Right forelimb (tissue), 1 donor: ENCODE measurements around the gene MYPN.
"Not testable (repeated sequence)": the region's sequence is repeated elsewhere in the genome, so short reads cannot be mapped to it uniquely, and the experiment has no call there.

Experiments
- DNase-seq: peaks from one replicate; pipeline ENCODE4 v3.0.0-alpha.2; 2018

MYPN gene

GRCh38 chr10:68135922-68136792, 26.9 kb downstream of the MYPN start:
- no peak for DNase-seq

GRCh38 chr10:68137171-68137570, 27.9 kb downstream of the MYPN start:
- DNase-seq: no peak

GRCh38 chr10:68138526-68138925, 29.2 kb downstream of the MYPN start:
- no peak for DNase-seq

GRCh38 chr10:68139448-68140272, 30.4 kb downstream of the MYPN start:
- DNase-seq: no peak

- DNase-seq: no peak
These were observed 33.5 kb downstream of the MYPN start for GRCh38 chr10:68142761-68143160.

GRCh38 chr10:68144709-68145108, 35.4 kb downstream of the MYPN start:
- DNase-seq: no peak

GRCh38 chr10:68145705-68146104, 36.4 kb downstream of the MYPN start:
- DNase-seq: no peak

- DNase-seq: no peak
These were observed 36.8 kb downstream of the MYPN start for GRCh38 chr10:68146133-68146532.

- DNase-seq: no peak
These were observed 42.2 kb downstream of the MYPN start for GRCh38 chr10:68151453-68151852.

GRCh38 chr10:68153473-68154210, 44.4 kb downstream of the MYPN start:
- peak; percentile 55 for DNase-seq

GRCh38 chr10:68154211-68154497, 44.9 kb downstream of the MYPN start:
- DNase-seq: peak; percentile 77

- DNase-seq: no peak
These were observed 46.4 kb downstream of the MYPN start for GRCh38 chr10:68155615-68156210.

- peak; percentile 66 for DNase-seq
These were observed 47.3 kb downstream of the MYPN start for GRCh38 chr10:68156373-68157185.

- not testable (repeated sequence) for DNase-seq
These were observed 48.2 kb downstream of the MYPN start for GRCh38 chr10:68157522-68157921.

GRCh38 chr10:68158031-68158430, 48.7 kb downstream of the MYPN start:
- DNase-seq: no peak

- no peak for DNase-seq
These were observed 54.4 kb downstream of the MYPN start for GRCh38 chr10:68163735-68164134.

GRCh38 chr10:68165643-68166042, 56.4 kb downstream of the MYPN start:
- DNase-seq: no peak

- no peak for DNase-seq
These were observed 57.7 kb downstream of the MYPN start for GRCh38 chr10:68166871-68167585.

- no peak for DNase-seq
These were observed 58.4 kb downstream of the MYPN start for GRCh38 chr10:68167586-68168189.

GRCh38 chr10:68171539-68172080, 62.3 kb downstream of the MYPN start:
- no peak for DNase-seq

- DNase-seq: no peak
These were observed 63.0 kb downstream of the MYPN start for GRCh38 chr10:68172324-68172723.
